Lung (tissue), 12 donors: ENCODE results near the gene TMEM244. TPM values are rescaled to one million over a fixed set of nuclear protein-coding genes. Genes with fewer than 3 reads are reported as not detected.

Experiments
- ATAC-seq: fragments of 200-7000 bp; cut with Tn5 transposase; one replicate; pipeline ENCODE4 v1.9.1; 2020; ENCODE audit warnings: moderate number of reproducible peaks; ENCODE audit not compliant: insufficient read depth, low FRiP score
- DNase-seq, 3 donors: peaks; one replicate each; pipeline ENCODE4 v3.0.0-alpha.2; 2013 to 2017
- H3K27ac ChIP-seq, 2 donors: one replicate each; pipeline ENCODE4 v1.5.1; 2013; ENCODE audit warnings: mild to moderate bottlenecking in 2 of 2, moderate library complexity in 2 of 2, control low read depth in 1 of 2, inconsistent platforms in 1 of 2, low read depth in 1 of 2, low read length in 1 of 2
- H3K27me3 ChIP-seq, 3 donors: one replicate each; pipeline ENCODE4 v1.5.1; 2013; ENCODE audit warnings: low read length in 2 of 3; ENCODE audit not compliant: control insufficient read depth in 3 of 3, insufficient read depth in 3 of 3
- H3K36me3 ChIP-seq, 4 donors: one replicate each; pipeline ENCODE4 v1.5.1; 2013; ENCODE audit warnings: low read length in 4 of 4, mild to moderate bottlenecking in 1 of 4, moderate library complexity in 1 of 4; ENCODE audit not compliant: control insufficient read depth in 4 of 4, insufficient read depth in 4 of 4
- H3K4me1 ChIP-seq, 5 donors: one replicate each; pipeline ENCODE4 v1.5.1; 2013; ENCODE audit warnings: low read length in 5 of 5, mild to moderate bottlenecking in 2 of 5, moderate library complexity in 1 of 5; ENCODE audit not compliant: control insufficient read depth in 5 of 5, insufficient read depth in 5 of 5
- H3K4me3 ChIP-seq: one replicate; pipeline ENCODE4 v1.5.1; 2013; ENCODE audit warnings: mild to moderate bottlenecking, control low read depth, moderate library complexity
- H3K9ac ChIP-seq, 2 donors: one replicate each; pipeline ENCODE4 v1.5.1; 2013; ENCODE audit warnings: low read length in 2 of 2, control low read depth in 1 of 2; ENCODE audit not compliant: insufficient read depth in 1 of 2
- H3K9me3 ChIP-seq, 4 donors: one replicate each; pipeline ENCODE4 v1.5.1; 2013; ENCODE audit warnings: low read length in 3 of 4, mild to moderate bottlenecking in 1 of 4, moderate library complexity in 1 of 4; ENCODE audit not compliant: control insufficient read depth in 4 of 4, insufficient read depth in 3 of 4
- CTCF ChIP-seq: IDR thresholded peaks from 2 replicates; pipeline ENCODE4 v1.5.1; 2012; ENCODE audit warnings: mild to moderate bottlenecking; ENCODE audit errors: control extremely low read depth, extremely low read depth
- WGBS, 2 donors: extraction: QIAGEN DNeasy Blood & Tissue Kit; methylation state at CpG; one replicate each; pipeline ENCODE4 v1.1.7; 2013; 5-methylcytosine and 5-hydroxymethylcytosine counted together
- polyA plus RNA-seq, 2 donors: library from polyadenylated mRNA; stranded (reverse); fragments of 200-250 nt; gene quantifications; one replicate each; pipeline ENCODE4 v1.2.1, GENCODE V29; 2013
- total RNA-seq, 2 donors: library from RNA; depleted of rRNA in 1 of 2; stranded (reverse); fragments of >200 nt in 1 of 2; gene quantifications; one replicate each; pipeline ENCODE4 v1.2.1, GENCODE V29; 2014 to 2021
- donor health status: control.
- donor health status: control.
- donor health status: Bipolar disorder and iron deficiency.
- donor health status: healthy.
- donor health status: DM: yes; HTN: yes; CAD: no.

Gene TMEM244
- total and polyA plus RNA-seq, 4 donors = not detected

- no peak overlapping the region for H3K9ac ChIP-seq
- H3K27me3 ChIP-seq = no peaks in the 10 kb centered on the region
- H3K9me3 ChIP-seq = no peaks in the 10 kb centered on the region
- no peak for DNase-seq
- 72 to 74% methylated on average over 2 of the region's 2 CpGs for WGBS, 2 donors
- ATAC-seq = no peak
- H3K27ac ChIP-seq = no peak overlapping the region
- H3K36me3 ChIP-seq = no peaks in the 10 kb centered on the region
- H3K4me1 ChIP-seq = peaks cover 0 to 10% (median 0%) of the 10 kb centered on the region in 5 donors
- TF ChIP-seq CTCF = no peak
- no peak overlapping the region for H3K4me3 ChIP-seq
These were observed 11.5 kb upstream of the TMEM244 start for GRCh38 chr6:129872586-129872985.

GRCh38 chr6:129871221-129871620 lies 10.1 kb upstream of the TMEM244 start:
- no peak for ATAC-seq
- Histone ChIP-seq H3K27ac (no peak overlapping the region), H3K4me1 (peaks cover 0 to 10% (median 0%) of the 10 kb centered on the region in 5 donors), H3K36me3 (no peaks in the 10 kb centered on the region), H3K9ac (no peak overlapping the region), H3K4me3 (no peak overlapping the region), H3K27me3 (no peaks in the 10 kb centered on the region), H3K9me3 (no peaks in the 10 kb centered on the region)
- TF ChIP-seq CTCF = no peak
- DNase-seq = no peak
- 56 to 67% methylated on average over 3 of the region's 3 CpGs for WGBS, 2 donors

GRCh38 chr6:129867403-129867802 lies 6.3 kb upstream of the TMEM244 start:
- ATAC-seq = no peak
- Histone ChIP-seq H3K36me3 (no peaks in the 10 kb centered on the region), H3K27ac (no peak overlapping the region), H3K4me1 (peaks cover 0 to 7% (median 0%) of the 10 kb centered on the region in 5 donors), H3K9me3 (no peaks in the 10 kb centered on the region), H3K27me3 (no peaks in the 10 kb centered on the region), H3K4me3 (no peak overlapping the region), H3K9ac (no peak overlapping the region)
- DNase-seq = no peak
- TF ChIP-seq CTCF = no peak

- Histone ChIP-seq H3K4me3 (no peak overlapping the region), H3K36me3 (no peaks in the 10 kb centered on the region), H3K4me1 (peaks cover 0 to 7% (median 0%) of the 10 kb centered on the region in 5 donors), H3K27me3 (no peaks in the 10 kb centered on the region), H3K9ac (no peak overlapping the region), H3K27ac (no peak overlapping the region), H3K9me3 (no peaks in the 10 kb centered on the region)
- ATAC-seq = no peak
- no peak for DNase-seq
- no peak for TF ChIP-seq CTCF
- 89 to 97% methylated on average over 2 of the region's 2 CpGs for whole genome bisulfite sequencing, 2 donors
These were observed 5.6 kb upstream of the TMEM244 start for GRCh38 chr6:129866688-129867087.
